DMS 273 (cell line): ENCODE measurements around the gene ABL2.
"Not testable (repeated sequence)": the region's sequence is repeated elsewhere in the genome, so short reads cannot be mapped to it uniquely, and the experiment has no call there.

Experiments
- DNase-seq: peaks from one replicate; lab custom pipeline; 2025; ENCODE audit not compliant: unreplicated experiment; lab: John Stamatoyannopoulos, UW

The ABL2 gene

GRCh38 chr1:179137617-179138255 is 91.7 kb downstream of the ABL2 start:
- DNase-seq, result no peak

GRCh38 chr1:179135707-179136106 is 93.8 kb downstream of the ABL2 start:
- not testable (repeated sequence) for DNase-seq

GRCh38 chr1:179135168-179135567 is 94.3 kb downstream of the ABL2 start:
- not testable (repeated sequence) for DNase-seq

GRCh38 chr1:179129702-179130473 is 99.6 kb downstream of the ABL2 start:
- no peak for DNase-seq

GRCh38 chr1:179128520-179128919 is 101.0 kb downstream of the ABL2 start:
- DNase-seq, result peak; percentile 41

- no peak for DNase-seq
These were observed 102.1 kb downstream of the ABL2 start for GRCh38 chr1:179127163-179127895.

- DNase-seq, result no peak
These were observed 103.0 kb downstream of the ABL2 start for GRCh38 chr1:179126338-179127060.

- DNase-seq, result no peak
These were observed 104.6 kb downstream of the ABL2 start for GRCh38 chr1:179124873-179125272.

GRCh38 chr1:179121159-179121938 is 108.1 kb downstream of the ABL2 start:
- peak; percentile 67 for DNase-seq

- no peak for DNase-seq
These were observed 108.7 kb downstream of the ABL2 start for GRCh38 chr1:179120736-179121135.

- no peak for DNase-seq
These were observed 110.0 kb downstream of the ABL2 start for GRCh38 chr1:179119513-179119912.

- no peak for DNase-seq
These were observed 114.3 kb downstream of the ABL2 start for GRCh38 chr1:179115181-179115580.

GRCh38 chr1:179108644-179109043 is 120.8 kb downstream of the ABL2 start:
- DNase-seq, result no peak

- no peak for DNase-seq
These were observed 121.5 kb downstream of the ABL2 start for GRCh38 chr1:179107706-179108629.

GRCh38 chr1:179105393-179105792 is 124.1 kb downstream of the ABL2 start:
- peak; percentile 33 for DNase-seq

- DNase-seq, result no peak
These were observed 124.7 kb downstream of the ABL2 start for GRCh38 chr1:179104611-179105250.

GRCh38 chr1:179103999-179104398 is 125.5 kb downstream of the ABL2 start:
- no peak for DNase-seq

- no peak for DNase-seq
These were observed 127.9 kb downstream of the ABL2 start for GRCh38 chr1:179101566-179101965.

GRCh38 chr1:179099891-179100290 is 129.6 kb downstream of the ABL2 start:
- no peak for DNase-seq
